ENCODE measurements around the gene NEURL1B. TPM values are rescaled to one million over a fixed set of nuclear protein-coding genes. Genes with fewer than 3 reads are reported as not detected.

The NEURL1B gene
- total RNA-seq, 2 donors from 2014 or later = 4.9 to 6.3 TPM

GRCh38 chr5:172593306-172593705 lies 47.8 kb upstream of the NEURL1B start:
- TF ChIP-seq, protein P1, sequence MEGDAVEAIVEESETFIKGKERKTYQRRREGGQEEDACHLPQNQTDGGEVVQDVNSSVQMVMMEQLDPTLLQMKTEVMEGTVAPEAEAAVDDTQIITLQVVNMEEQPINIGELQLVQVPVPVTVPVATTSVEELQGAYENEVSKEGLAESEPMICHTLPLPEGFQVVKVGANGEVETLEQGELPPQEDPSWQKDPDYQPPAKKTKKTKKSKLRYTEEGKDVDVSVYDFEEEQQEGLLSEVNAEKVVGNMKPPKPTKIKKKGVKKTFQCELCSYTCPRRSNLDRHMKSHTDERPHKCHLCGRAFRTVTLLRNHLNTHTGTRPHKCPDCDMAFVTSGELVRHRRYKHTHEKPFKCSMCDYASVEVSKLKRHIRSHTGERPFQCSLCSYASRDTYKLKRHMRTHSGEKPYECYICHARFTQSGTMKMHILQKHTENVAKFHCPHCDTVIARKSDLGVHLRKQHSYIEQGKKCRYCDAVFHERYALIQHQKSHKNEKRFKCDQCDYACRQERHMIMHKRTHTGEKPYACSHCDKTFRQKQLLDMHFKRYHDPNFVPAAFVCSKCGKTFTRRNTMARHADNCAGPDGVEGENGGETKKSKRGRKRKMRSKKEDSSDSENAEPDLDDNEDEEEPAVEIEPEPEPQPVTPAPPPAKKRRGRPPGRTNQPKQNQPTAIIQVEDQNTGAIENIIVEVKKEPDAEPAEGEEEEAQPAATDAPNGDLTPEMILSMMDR (conservative IDR thresholded peaks at IDR 0.05) = no peak
- Histone ChIP-seq H3K9me3 (ENCODE audit: control insufficient read depth, low read length) (no peaks in the 10 kb centered on the region), H3K36me3 (ENCODE audit: control insufficient read depth, insufficient read depth, low read length) (no peaks in the 10 kb centered on the region), H3K27me3 (ENCODE audit: control insufficient read depth, insufficient read depth, low read length, poor library complexity, severe bottlenecking) (no peaks in the 10 kb centered on the region), H3K27ac (ENCODE audit: low read depth, low read length) (no peak overlapping the region), H3K4me3 (ENCODE audit: low read length) (no peak overlapping the region), H3K9ac (ENCODE audit: extremely low read depth, low read length, poor library complexity, severe bottlenecking) (no peak overlapping the region), H3K4me1 (ENCODE audit: control insufficient read depth, insufficient read depth, low read length) (no peaks in the 10 kb centered on the region)
- Mint-ChIP-seq H3K27ac (no peak overlapping the region), H3K4me3 (no peak overlapping the region), H3K36me3 (ENCODE audit: low read depth) (no peaks in the 10 kb centered on the region), H3K9me3 (no peaks in the 10 kb centered on the region), H3K27me3 (ENCODE audit: insufficient read depth) (peaks cover 2% of the 10 kb centered on the region), H3K4me1 (no peaks in the 10 kb centered on the region)
- DNase-seq = peak; percentile 22
- 84 to 93% methylated on average over 2 to 12 of the region's 12 CpGs for WGBS, 2 experiments (ENCODE audit: insufficient coverage in 1 of 2, insufficient read length in 1 of 2)

- Mint-ChIP-seq H3K27ac (no peak overlapping the region), H3K27me3 (ENCODE audit: insufficient read depth) (peaks cover 2% of the 10 kb centered on the region), H3K4me1 (no peaks in the 10 kb centered on the region), H3K4me3 (no peak overlapping the region), H3K36me3 (ENCODE audit: low read depth) (no peaks in the 10 kb centered on the region), H3K9me3 (no peaks in the 10 kb centered on the region)
- no peaks in the 10 kb centered on the region for H3K36me3 ChIP-seq (ENCODE audit: control insufficient read depth, insufficient read depth, low read length)
- H3K9ac ChIP-seq (ENCODE audit: extremely low read depth, low read length, poor library complexity, severe bottlenecking) = no peak overlapping the region
- 92 to 93% methylated on average over 6 to 8 of the region's 8 CpGs for WGBS, 2 experiments (ENCODE audit: insufficient coverage in 1 of 2, insufficient read length in 1 of 2)
- no peaks in the 10 kb centered on the region for H3K27me3 ChIP-seq (ENCODE audit: control insufficient read depth, insufficient read depth, low read length, poor library complexity, severe bottlenecking)
- no peak overlapping the region for H3K4me3 ChIP-seq (ENCODE audit: low read length)
- H3K9me3 ChIP-seq (ENCODE audit: control insufficient read depth, low read length) = no peaks in the 10 kb centered on the region
- peak; percentile 20 for DNase-seq
- H3K27ac ChIP-seq (ENCODE audit: low read depth, low read length) = no peak overlapping the region
- TF ChIP-seq, protein P1 (conservative IDR thresholded peaks at IDR 0.05) = no peak
- no peaks in the 10 kb centered on the region for H3K4me1 ChIP-seq (ENCODE audit: control insufficient read depth, insufficient read depth, low read length)
Measured at GRCh38 chr5:172593721-172594235, 47.3 kb upstream of the NEURL1B start.

DNA sequence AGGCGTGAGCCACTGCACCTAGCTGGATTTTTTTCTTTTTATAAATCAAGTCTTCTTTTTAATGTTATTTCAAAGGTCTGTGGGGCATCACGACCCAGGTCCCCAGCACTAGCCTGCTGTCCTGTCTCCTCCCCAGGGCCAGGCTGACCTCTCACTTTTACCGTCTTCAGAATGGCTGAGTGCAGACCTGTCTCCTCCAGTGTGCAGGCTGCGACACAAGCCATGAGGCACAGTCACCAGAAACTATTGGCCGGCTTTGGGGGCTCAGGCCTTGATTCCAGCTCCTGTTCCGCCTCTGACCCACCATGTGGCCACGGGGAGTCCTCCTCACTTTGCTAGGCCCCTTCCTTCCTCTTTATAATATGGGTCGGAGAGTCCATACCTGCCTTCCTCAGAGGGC lies 46.6 kb upstream of the NEURL1B start:
- no peak overlapping the region for H3K4me3 Mint-ChIP-seq
- H3K4me1 Mint-ChIP-seq = no peaks in the 10 kb centered on the region
- no peaks in the 10 kb centered on the region for H3K9me3 Mint-ChIP-seq
- Histone ChIP-seq H3K27ac (ENCODE audit: low read depth, low read length) (no peak overlapping the region), H3K4me3 (ENCODE audit: low read length) (no peak overlapping the region), H3K4me1 (ENCODE audit: control insufficient read depth, insufficient read depth, low read length) (no peaks in the 10 kb centered on the region), H3K27me3 (ENCODE audit: control insufficient read depth, insufficient read depth, low read length, poor library complexity, severe bottlenecking) (no peaks in the 10 kb centered on the region), H3K36me3 (ENCODE audit: control insufficient read depth, insufficient read depth, low read length) (no peaks in the 10 kb centered on the region), H3K9ac (ENCODE audit: extremely low read depth, low read length, poor library complexity, severe bottlenecking) (no peak overlapping the region), H3K9me3 (ENCODE audit: control insufficient read depth, low read length) (no peaks in the 10 kb centered on the region)
- TF ChIP-seq, protein P1 (conservative IDR thresholded peaks at IDR 0.05) = no peak
- peak; percentile 30 for DNase-seq
- no peaks in the 10 kb centered on the region for H3K36me3 Mint-ChIP-seq (ENCODE audit: low read depth)
- no peak overlapping the region for H3K27ac Mint-ChIP-seq
- peaks cover 2% of the 10 kb centered on the region for H3K27me3 Mint-ChIP-seq (ENCODE audit: insufficient read depth)
- 91 to 96% methylated on average over 5 to 8 of the region's 8 CpGs for WGBS, 2 experiments (ENCODE audit: insufficient coverage in 1 of 2, insufficient read length in 1 of 2)

Measured in endodermal cell (in vitro differentiated cells).